Activated naive CD4-positive, alpha-beta T cell treated with anti-CD3 and anti-CD28 coated beads, Interleukin-2, amount 50 U/mL, for 16 hours (primary cell): ENCODE measurements around the gene EEF2KMT.

Experiments used
- DNase-seq: peaks from one replicate; pipeline ENCODE4 v3.0.0-alpha.2; 2020

EEF2KMT gene

DNA sequence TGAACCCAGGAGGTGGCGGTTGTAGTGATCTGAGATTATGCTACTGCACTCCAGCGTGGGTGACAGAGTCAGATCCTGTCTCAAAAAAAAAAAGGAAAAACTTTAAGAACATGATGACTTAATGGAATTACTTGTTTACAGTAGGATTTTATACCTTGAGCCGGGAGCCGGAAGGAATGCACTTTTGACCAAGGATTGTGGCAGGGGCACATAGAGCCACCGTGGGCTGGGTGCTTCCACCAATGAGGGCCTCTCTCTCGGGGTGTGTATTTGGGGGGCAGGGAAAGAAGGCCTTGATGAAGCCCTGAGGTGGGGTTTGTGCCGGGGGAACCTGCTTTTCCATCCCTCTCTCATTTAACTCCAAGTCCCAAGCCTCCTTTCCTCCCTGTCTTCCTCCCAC, 57.1 kb downstream of the EEF2KMT start:
- DNase-seq = no peak

- DNase-seq = no peak
Measured at GRCh38 chr16:5036228-5037156, 61.1 kb downstream of the EEF2KMT start.

- DNase-seq = no peak
Measured at GRCh38 chr16:5035909-5036227, 61.7 kb downstream of the EEF2KMT start.
